NCI-H2171 (cell line): Measurements from ENCODE around the gene ADARB1.
A peak's percentile ranks its signal among the peaks of the same experiment; 100 is the strongest.

Experiments used
- DNase-seq: peaks from one replicate; lab custom pipeline; 2025; lab: John Stamatoyannopoulos, UW

Gene ADARB1

DNA sequence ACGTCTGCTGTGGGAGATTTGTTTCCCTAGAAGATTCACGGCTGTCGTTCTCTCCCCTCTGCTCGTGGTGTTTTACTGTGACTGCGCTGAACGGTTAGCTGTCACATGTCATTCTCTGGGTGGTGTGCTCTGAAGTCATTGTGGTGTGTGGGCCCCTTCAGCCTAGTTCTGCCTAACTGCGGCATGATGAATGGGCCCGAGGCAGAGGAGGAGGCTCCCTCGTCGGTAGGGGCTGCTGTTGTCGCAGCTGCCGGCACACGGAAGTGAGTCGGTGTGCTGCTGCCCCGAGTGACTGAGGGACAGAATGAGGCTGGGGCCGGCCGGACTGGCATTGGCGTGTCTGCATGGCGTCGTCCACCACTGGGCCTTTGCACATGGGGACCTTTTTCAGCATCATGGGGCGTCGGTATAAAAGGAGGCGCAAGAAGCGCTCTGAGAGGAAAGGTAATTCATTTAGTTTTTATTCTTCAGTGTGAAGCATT is 77.9 kb downstream of the ADARB1 start:
- no peak for DNase-seq

DNA sequence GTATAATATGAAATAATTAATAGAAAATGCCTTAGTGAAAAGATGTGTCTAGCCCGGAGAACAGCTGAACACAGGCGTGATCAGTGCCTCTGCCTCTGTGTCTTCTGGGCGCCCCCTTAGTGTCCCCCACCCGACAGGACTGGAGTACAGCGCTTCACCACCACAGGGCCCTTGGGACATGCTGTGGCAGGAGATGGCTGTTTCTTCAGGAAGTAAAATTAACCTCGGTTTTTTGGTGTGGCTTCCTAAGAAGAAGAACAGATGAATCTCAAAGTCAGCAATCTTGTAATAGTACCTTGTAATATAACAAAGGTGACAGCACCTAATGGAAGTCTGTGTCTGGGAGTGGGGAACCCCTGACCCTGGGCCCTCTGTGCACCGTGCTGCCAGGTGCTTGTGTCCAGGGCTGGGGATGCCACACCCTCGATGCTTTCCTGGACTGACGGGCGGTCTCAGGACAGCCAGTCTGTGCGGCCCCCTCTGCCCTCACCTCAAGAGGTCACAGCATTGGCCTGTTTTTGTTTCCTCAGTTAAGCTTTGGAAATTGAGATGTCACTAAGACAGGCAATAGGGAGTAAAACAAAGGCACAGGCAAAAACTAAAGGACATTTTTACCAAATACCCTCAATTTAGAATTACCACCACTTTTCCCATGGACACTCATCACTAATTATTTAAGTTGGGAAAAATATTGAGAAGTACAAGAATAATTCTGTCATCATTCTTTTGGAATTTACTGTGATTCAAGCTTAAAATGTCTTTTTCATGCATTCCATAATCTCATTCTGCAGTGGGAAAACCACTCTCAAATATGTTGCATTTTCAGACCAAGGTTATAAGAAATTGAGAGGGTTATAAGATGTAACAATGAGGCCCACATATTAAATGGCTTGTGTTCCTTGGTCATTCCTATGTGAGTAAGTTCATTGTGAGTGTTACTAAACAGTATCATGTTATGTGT is 79.3 kb downstream of the ADARB1 start:
- DNase-seq: no peak

DNA sequence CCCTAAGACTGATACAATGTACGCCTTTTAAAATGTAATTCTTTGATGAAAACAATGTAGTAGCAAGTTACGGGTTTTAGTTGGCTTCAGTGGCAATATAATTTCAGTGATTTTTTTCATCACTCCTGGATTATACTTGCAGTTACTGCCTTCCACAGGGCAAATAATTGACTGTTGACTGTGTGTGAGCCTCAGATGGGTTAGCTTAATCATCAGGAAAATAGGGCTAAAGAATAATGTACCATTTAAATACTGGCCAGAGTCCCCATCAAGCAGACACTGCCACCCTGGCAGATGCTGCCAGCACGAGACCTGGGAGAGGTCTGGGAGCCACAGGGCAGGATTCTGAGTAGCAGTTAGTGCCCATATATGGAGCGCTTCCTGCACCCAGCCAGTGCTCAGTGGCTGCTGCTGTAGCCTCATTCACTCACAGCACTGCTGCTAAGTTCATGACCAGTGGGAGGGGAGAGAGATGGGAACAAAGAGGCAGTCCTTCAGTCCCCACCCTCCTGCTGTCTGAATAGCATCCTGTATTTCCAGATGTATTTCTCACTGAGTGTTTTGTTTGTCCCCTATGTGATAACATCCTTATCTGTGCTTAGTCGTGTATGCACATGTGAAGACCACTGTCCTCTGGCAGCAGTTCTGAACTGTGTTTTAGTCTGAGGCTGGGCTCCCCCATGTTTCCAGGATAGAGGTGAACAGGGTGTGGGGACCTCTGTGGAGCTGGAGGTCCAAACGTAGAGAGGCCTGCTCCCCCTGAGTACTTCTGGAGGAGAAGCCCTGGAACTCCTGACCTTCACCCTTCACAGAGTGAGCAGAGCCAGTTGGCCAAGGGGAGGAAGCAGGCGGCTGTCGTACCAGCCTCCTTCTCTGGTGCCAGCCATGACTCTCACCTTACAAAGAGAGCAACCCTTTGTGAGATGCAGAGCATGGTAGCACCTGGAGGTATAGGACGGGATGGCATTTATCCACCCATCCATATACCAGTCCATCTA is 80.4 kb downstream of the ADARB1 start:
- peak; percentile 26 for DNase-seq

DNA sequence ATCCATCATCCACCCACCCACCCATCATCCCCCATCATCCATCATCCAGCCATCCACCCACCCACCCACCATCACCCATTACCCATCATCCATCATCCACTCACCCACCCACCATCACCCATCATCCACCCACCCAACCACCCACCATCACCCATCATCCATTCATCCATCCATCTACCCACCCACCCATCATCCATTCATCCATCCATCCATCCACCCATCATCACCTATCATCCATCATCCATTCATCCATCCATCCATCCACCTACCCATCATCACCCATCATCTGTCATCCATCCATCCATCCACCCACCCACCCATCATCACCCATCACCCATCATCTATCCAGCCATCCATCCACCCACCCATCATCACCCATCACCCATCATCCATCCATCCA is 81.5 kb downstream of the ADARB1 start:
- DNase-seq: no peak

DNA sequence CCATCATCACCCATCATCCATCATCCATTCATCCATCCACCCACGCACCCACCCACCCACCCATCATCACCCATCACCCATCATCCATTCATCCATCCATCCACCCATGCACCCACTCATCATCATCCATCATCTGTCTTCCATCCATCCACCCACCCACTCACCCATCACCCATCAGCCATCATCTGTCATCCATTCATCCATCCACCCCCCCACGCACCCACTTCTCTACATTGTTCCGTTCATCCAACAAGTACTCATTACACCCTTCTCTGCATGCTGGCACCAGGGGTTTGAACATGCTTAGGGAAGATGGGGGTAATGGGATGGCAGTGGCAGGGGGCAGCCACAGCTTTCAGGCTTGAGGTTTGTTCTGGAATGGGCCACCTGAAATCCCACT is 82.1 kb downstream of the ADARB1 start:
- DNase-seq: no peak

DNA sequence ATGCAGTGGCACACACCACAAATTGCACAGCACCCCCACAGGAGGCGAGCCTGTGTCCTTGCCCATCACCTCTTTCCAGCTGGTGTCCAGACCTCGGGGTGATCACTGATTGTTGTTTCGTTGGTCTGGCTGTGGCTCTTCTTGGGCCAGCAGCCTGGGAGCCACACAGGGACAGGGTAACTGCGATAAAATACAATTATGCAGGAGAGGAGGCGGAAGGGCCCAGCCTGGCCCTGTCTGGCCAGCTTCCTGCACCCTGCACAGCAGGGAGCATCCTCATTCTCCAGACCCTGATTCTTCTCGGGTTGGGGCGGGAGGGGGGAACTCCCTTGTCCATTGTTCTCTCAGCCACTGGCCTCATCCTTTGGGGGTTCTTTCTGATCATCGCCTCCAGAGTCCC is 83.6 kb downstream of the ADARB1 start:
- DNase-seq: no peak

DNA sequence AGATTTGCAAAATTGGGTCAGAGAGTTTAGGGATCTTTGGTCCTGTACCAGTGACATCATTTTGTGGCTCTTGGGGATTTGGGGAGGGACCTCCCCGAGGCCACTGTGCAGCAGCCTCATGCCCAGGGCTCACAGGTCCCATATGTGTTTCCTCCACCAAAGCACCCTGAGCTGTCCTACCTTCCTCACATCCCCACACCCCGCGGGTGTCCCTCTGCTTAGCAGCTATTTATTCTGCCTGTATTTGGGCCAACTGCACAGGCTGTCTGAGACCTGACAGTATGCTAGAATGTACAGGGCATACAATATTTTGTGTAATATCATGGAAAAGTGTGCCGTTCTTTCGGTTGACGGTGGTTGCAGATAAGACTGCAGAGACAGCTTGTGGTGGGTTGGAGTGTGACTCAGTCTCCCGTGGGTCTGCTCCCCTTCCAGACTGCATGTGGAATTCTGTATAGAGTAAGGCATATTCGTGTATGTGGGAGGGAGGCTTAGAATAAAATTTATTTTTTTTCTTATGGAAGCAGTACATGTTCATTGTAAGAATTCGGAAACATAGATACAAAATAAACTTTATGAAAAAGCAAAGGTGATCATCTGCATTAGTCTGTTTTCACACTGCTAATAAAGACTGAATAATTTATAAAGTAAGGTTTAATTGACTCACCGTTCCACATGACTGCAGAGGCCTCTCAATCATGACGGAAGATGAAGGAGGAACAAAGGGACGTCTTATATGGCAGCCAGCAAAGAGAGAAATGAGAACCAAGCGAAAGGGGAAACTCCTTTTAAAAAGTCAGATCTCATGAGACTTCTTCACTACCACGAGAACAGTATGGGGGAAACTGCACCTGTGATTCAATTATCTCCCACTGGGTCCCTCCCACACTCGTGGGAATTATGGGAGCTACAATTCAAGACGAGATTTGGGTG is 84.4 kb downstream of the ADARB1 start:
- no peak for DNase-seq

DNA sequence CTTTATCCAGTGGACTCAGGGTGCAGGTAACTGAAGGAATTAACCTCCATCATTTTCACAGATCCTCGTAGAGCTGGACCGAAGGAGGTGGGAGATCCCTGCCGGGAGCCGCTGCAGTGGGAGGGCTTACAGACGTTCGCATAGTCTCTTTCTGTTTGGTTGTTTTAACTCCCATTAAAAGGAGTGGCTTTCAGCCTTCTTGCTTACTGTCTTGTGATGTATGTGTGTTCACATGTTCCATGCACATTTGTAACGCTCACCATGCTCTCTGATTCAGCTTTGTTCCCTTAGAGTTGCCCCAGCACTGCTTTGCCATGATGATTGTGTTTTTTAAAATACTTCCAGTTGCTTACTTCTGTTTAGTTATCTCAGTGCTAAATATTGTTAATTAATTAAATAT is 85.8 kb downstream of the ADARB1 start:
- no peak for DNase-seq

DNA sequence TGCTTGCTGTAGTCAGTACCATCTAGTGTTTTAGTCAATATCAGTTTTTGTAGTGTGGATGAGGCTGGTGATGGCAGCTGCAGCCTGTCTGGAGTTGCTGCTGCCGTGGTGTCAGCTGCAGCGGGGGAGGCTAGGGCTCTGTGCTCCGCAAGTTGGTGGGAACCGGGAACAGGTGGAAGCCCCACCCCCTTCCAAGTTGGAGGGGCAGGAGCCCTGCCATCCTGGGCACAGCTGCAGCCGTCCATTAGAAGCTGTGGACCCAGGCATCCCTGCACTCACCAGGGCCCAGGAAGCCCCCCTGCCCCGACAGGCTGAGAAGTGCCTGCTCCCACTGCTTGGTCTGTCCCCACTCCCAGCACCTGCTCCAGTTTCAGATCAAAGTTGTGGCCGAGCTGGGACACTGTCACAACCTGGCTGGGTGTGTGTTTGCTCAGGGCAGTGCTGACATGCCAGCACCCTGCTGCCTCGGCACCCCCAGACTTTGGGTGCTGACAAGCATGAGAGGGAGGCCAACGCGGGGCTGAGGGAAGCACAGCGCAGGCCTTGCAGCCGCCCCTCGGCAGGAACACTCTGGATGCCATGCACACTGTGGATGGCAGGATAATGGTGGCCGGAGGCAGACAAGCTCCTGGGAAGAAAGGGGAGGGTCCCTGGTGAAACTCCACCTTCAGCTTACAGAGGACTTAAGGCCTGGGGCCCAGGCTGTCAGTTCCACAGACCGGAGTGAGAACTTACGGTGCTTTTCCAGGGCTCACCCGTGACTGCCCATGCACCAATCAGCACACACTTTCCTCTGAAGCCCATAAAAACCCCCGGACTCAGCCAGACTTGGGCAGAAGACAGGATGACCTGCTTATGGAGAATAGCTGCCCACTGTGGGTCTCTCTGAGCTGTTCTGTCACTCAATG is 86.9 kb downstream of the ADARB1 start:
- DNase-seq: no peak

DNA sequence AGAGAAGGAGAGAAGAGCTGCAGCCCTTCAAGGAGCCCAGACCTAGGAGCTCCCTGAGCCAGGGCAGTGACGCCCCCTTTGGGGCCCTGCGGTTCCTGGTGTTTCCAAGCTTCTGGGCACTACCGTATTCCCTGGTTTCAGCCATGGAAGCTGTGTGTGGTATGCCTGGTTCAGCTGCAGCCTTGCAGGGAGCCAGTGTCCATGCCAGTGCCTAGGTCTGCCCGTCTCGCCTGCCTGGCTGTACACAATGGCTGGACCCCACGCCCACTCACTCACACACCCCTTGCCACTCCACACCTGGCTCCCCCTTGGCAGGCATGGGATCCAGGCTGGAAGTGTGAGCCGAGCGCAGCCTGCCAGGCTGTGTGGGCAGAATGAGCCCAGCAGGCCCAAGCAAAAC is 87.7 kb downstream of the ADARB1 start:
- no peak for DNase-seq

DNA sequence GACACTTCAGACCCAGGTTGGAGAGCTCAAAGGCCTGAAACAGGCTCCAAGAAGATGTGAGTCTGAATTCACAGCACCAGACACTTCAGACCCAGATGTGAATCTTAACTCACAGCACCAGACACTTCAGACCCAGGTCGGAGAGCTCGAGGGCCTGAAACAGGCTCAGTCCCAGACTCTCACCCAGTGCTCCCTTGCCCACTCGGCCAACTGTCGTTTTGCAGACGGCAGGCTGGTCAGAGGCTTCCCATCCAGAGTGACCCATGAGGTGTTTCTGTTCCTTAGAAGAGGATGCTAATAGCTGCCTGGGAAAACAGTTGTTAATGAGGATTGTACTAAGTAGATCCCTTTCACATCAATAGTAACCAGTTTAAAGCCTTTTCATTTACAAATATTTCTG is 88.4 kb downstream of the ADARB1 start:
- no peak for DNase-seq

DNA sequence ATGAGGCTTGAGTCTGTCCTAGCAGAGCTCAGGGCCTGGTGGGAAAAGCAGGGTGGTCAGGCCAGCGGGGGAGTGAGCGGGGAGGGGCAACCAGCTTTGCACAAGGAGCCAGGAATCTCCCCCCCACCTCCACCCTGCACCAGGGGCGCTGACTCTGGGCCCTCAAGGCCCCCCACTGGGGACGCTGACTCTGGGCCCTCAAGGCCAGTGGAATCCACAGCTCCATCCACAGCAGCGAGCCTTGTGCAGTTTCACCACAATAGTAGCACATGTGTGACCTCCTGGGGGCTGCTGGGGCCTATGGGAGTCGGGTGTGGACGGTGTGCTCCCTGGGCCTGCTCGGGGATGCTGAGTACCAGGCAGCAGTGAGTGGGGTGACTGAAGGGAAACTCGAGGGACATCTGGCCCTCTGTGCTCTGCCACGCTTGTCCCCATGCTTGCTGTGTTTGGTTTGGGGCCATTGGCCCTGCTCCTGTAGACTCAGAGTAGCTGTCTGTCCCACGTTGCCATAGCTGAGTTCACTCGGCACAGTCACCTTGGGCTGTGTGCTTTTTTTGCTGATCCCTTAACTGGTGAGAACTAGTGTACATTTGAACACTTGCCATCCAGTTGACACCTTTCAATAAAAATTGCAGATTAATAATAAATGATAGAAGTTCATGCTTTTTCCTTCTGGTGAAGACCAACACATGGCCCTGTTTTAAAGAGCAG is 89.2 kb downstream of the ADARB1 start:
- DNase-seq: no peak

DNA sequence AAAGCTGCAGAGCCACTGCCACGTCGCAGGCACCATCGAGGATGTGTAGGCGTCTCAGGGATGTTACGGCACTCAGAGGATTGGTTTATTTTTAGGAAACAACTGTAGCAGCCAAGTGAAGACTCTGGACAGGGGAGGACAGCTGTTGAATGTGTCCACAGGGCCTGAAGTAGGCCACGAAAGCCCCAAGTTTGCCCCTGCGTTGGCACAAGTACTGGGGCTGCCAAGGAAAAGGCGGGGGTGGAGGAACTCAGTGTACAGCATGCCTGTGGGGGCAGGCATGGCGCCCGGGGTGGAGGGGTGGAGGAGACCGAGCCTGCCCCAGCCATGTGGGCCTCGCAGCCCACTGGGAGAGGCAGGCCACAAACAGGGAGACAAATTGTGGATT is 89.7 kb downstream of the ADARB1 start:
- DNase-seq: no peak

DNA sequence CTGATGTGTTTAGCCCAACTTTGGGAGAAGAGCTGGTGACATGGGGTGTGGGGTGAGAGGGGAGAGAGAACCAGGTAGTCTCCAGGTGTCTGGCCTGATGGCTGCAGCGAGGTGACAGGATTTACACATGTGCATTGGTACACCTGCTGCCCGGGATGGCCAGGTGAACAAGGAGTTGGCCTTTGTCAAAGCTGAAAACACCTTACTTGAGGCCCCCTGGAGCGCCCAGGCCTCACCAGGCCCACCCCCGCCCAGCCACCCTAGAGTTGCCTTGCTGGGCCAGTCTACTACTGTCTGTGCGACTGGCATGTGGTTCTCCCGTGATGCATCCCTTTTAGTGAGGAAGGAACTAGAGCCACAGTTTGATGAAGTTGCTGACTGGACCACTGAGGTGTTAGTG is 90.5 kb downstream of the ADARB1 start:
- DNase-seq: no peak

DNA sequence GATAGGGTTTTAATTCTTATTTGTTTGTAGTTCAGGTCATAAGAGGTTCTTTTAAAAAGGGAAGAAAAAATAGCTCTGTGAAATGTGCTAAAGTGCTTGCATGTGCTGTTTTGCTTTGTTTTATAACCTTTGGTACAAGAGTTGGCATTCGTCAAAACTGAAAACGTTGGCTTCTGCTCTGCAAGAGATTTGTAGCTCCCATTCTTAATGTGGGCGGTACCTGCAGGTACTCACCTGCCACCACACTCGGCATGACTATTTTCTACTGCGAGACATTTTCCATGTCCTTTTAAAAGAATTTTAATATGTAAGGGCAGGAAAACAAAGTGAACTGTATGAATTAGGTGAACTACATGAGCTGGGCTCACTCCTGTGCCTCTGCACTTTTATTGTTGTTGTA is 92.6 kb downstream of the ADARB1 start:
- no peak for DNase-seq

DNA sequence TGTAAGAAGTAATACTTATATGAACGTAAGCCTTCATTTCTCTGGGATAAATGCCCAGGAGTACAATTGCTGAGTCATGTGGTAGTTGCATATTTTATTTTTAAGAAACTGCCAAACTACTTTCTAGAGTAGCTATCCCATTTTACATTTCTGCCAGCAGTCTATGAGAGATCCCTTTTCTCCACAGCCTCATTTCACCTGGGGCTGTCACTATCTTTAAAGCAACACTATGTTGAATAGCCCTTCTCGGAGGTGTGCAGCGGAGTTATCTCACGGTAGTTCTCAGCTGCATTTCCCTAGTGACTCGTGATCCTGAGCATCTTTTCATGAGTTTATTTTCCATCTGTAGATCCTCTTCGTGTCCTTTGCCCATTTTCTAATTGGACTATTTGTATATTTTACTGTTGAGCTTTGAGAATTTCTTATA is 93.4 kb downstream of the ADARB1 start:
- DNase-seq: no peak

DNA sequence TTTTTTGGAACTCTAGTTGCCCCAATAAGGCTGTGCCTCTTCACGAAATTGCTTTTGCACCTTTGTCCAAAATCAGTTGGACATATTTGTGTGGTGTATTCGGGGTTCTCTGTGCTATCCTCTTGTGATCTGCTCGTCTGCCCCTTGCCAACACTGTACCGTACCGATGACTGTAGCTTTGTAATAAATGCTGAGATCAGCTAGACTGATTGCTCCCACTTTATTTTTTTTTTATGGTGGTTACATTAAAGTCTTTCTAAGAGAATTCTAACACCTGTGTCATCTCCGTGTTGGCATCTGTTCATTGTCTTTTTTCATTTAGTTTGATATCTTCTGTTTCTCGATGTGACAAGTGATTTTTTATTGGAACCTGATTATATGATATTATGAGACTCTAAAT is 94.1 kb downstream of the ADARB1 start:
- DNase-seq: no peak

DNA sequence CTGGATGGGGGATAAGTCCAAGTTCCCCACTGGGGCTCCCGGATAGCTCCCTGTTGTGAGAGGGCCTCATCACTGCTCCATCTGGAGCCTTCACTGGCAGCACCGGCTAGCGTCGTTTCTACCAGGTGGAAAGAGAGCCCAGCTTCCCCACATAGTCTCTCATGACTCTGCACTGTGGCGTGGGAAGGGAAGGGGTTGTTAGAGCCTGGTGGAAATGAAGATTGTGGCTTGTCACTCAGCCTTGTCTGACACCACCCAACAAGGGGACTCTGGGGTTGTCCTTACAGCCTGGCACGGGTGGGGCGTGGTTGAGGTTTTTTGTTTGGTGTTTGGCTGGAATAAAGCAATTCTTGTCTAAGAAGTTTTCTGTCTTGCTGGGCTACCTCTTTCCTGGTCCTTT is 94.6 kb downstream of the ADARB1 start:
- DNase-seq: no peak

DNA sequence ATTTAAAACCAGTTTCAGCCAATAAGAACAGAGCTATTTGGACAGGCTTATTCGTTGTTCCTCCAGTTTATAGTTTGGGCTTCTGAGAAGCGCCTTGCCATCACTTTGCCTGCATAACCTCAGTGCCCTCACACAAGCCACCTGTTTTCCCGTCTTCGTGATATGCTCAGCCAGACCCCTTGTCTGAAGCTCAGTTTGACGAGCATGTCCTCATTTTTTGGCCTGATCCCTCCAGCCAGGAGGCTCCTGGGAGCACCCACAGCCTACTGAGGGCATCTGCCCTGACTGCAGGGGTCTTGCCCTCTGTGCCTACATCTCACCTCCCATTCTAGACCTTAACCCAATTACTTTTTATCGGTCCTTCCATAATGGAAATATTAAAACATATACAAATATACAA is 95.3 kb downstream of the ADARB1 start:
- no peak for DNase-seq

DNA sequence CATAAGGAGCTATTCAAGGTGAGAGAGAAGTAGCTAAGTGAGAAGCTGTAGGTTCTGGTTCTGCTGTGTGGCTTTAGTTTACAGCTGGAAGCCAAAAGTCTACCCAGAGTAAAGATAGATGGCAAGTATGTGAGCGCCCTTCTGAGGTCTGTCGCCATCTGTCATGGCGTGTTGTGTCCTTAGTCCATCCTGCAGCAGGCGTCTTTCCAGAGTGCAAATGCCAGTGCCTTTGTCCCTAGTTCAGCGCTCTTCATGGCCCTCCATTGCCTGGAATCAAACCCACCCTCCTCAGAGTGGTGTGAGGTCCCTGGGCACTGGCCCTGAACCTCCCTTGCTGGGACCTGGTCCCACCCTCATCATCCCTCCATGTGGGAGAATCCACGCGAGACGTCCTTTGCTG is 96.6 kb downstream of the ADARB1 start:
- DNase-seq: no peak
